ENCODE measurements around the gene MYRF. TPM values are rescaled to one million over a fixed set of nuclear protein-coding genes. Genes with fewer than 3 reads are reported as not detected.

MYRF gene
- total RNA-seq, 1 experiment from 2014 or later, result 5.1 TPM

DNA sequence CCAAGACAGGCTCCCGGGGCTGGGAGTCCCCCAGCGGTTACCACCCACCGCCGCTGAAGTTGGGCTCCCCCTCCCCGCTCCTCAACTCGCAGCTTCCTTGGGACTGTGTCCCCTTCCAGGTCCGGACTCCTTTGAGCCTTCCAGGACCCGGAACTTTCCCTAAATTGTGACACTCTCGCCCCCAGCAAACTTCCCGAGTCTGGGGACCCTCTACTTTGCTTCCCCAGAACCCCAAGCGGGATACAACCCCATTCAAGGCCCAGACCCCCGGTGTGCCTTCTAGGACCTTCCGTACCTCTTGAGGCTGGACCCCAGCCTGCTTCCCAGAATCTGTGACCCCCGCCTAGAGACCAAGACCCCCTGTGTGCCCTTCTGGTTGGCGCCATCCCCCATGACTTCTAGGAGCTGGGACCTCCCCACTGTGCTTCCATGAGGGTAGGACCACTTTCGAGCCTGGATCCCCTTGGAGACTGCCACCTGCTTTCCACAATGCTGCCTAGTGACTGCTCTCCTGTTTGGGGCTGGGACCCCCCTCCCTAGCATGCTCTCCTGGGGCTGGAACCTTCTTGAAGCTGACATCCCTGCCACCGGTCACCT is 587 bp downstream of the MYRF start:
- Histone ChIP-seq H3K36me3 (ENCODE audit: low read depth, low read length) (no peaks in the 10 kb centered on the region), H3K9me2 (replicated peaks; ENCODE audit: low read length) (no peaks in the 10 kb centered on the region), H3F3A (ENCODE audit: low read length, unreplicated experiment) (no peaks in the 10 kb centered on the region), H3K4me2 (ENCODE audit: low read length) (peak overlapping the region; percentile 81), H3K9me3 (ENCODE audit: low read length) (no peaks in the 10 kb centered on the region), H3K27me3 (ENCODE audit: low read length) (no peaks in the 10 kb centered on the region), H2AFZ (ENCODE audit: low read length) (peak overlapping the region; percentile 86), H4K20me1 (ENCODE audit: low read length) (no peaks in the 10 kb centered on the region), H3K4me3 (ENCODE audit: low read length) (peak overlapping the region; percentile 61), H3K9ac (ENCODE audit: low read length) (0 out of 2 replicates have a peak overlapping the region, but pooled peaks have one; percentile 5), H3K4me1 (ENCODE audit: insufficient read depth, low read length) (peaks cover 20% of the 10 kb centered on the region), H3K27ac (ENCODE audit: low read length) (no peak overlapping the region), H3K79me2 (ENCODE audit: low read length) (no peaks in the 10 kb centered on the region)
- no TSS peak for BruUV-seq (replicated peaks)
- intact Hi-C loops (cut with micrococcal nuclease), result loop anchor here (1.0 kb wide), 1 partner anchor 23 kb away; no protein-coding TSS in a partner anchor
- DNase-seq (no peak), ATAC-seq (no peak)
- ChIA-PET CTCF (no interaction called here), POLR2A (ENCODE audit: unreplicated experiment) (no interaction called here)
- TF ChIP-seq EZH2phosphoT487 (IDR thresholded peaks at IDR 0.05; ENCODE audit: borderline replicate concordance, low read length), result no peak
- TF ChIP-seq, protein P1, sequence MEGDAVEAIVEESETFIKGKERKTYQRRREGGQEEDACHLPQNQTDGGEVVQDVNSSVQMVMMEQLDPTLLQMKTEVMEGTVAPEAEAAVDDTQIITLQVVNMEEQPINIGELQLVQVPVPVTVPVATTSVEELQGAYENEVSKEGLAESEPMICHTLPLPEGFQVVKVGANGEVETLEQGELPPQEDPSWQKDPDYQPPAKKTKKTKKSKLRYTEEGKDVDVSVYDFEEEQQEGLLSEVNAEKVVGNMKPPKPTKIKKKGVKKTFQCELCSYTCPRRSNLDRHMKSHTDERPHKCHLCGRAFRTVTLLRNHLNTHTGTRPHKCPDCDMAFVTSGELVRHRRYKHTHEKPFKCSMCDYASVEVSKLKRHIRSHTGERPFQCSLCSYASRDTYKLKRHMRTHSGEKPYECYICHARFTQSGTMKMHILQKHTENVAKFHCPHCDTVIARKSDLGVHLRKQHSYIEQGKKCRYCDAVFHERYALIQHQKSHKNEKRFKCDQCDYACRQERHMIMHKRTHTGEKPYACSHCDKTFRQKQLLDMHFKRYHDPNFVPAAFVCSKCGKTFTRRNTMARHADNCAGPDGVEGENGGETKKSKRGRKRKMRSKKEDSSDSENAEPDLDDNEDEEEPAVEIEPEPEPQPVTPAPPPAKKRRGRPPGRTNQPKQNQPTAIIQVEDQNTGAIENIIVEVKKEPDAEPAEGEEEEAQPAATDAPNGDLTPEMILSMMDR (conservative IDR thresholded peaks at IDR 0.05; ENCODE audit: low read depth, low read length), result no peak
- TF ChIP-seq EZH2 (IDR thresholded peaks at IDR 0.05; ENCODE audit: low read length, unreplicated experiment), result no peak

- Histone ChIP-seq H3K4me3 (ENCODE audit: low read length) (no peak overlapping the region), H3K9me2 (replicated peaks; ENCODE audit: low read length) (no peaks in the 10 kb centered on the region), H3K9me3 (ENCODE audit: low read length) (no peaks in the 10 kb centered on the region), H3F3A (ENCODE audit: low read length, unreplicated experiment) (no peaks in the 10 kb centered on the region), H4K20me1 (ENCODE audit: low read length) (no peaks in the 10 kb centered on the region), H3K36me3 (ENCODE audit: low read depth, low read length) (no peaks in the 10 kb centered on the region), H3K4me1 (ENCODE audit: insufficient read depth, low read length) (peaks cover 20% of the 10 kb centered on the region), H3K27me3 (ENCODE audit: low read length) (no peaks in the 10 kb centered on the region), H2AFZ (ENCODE audit: low read length) (no peak overlapping the region), H3K27ac (ENCODE audit: low read length) (no peak overlapping the region), H3K4me2 (ENCODE audit: low read length) (no peak overlapping the region), H3K79me2 (ENCODE audit: low read length) (no peaks in the 10 kb centered on the region), H3K9ac (ENCODE audit: low read length) (no peak overlapping the region)
- TF ChIP-seq, protein P1 (conservative IDR thresholded peaks at IDR 0.05; ENCODE audit: low read depth, low read length), result no peak
- POLR2A ChIA-PET (ENCODE audit: unreplicated experiment), result no interaction called here
- intact Hi-C loops (cut with micrococcal nuclease), result no loop called here
- no peak for ATAC-seq
- CTCF ChIA-PET, result no interaction called here
- no TSS peak for BruUV-seq (replicated peaks)
- DNase-seq, result no peak
Observed at GRCh38 chr11:61753672-61754071, 1.2 kb downstream of the MYRF start.

- Histone ChIP-seq H3K79me2 (ENCODE audit: low read length) (no peaks in the 10 kb centered on the region), H3K27me3 (ENCODE audit: low read length) (no peaks in the 10 kb centered on the region), H3K9me2 (replicated peaks; ENCODE audit: low read length) (no peaks in the 10 kb centered on the region), H3K4me2 (ENCODE audit: low read length) (no peak overlapping the region), H3F3A (ENCODE audit: low read length, unreplicated experiment) (no peaks in the 10 kb centered on the region), H3K9me3 (ENCODE audit: low read length) (no peaks in the 10 kb centered on the region), H3K4me3 (ENCODE audit: low read length) (no peak overlapping the region), H3K36me3 (ENCODE audit: low read depth, low read length) (no peaks in the 10 kb centered on the region), H3K4me1 (ENCODE audit: insufficient read depth, low read length) (peaks cover 20% of the 10 kb centered on the region), H4K20me1 (ENCODE audit: low read length) (no peaks in the 10 kb centered on the region), H3K27ac (ENCODE audit: low read length) (no peak overlapping the region), H2AFZ (ENCODE audit: low read length) (no peak overlapping the region), H3K9ac (ENCODE audit: low read length) (no peak overlapping the region)
- BruUV-seq (replicated peaks), result no TSS peak
- POLR2A ChIA-PET (ENCODE audit: unreplicated experiment), result no interaction called here
- intact Hi-C loops (cut with micrococcal nuclease), result no loop called here
- TF ChIP-seq, protein P1 (conservative IDR thresholded peaks at IDR 0.05; ENCODE audit: low read depth, low read length), result no peak
- no peak for TF ChIP-seq EZH2phosphoT487 (IDR thresholded peaks at IDR 0.05; ENCODE audit: borderline replicate concordance, low read length)
- TF ChIP-seq EZH2 (IDR thresholded peaks at IDR 0.05; ENCODE audit: low read length, unreplicated experiment), result no peak
- CTCF ChIA-PET, result no interaction called here
- ATAC-seq, result no peak
- DNase-seq, result no peak
Observed at GRCh38 chr11:61754534-61755482, 2.4 kb downstream of the MYRF start.

Measured in PC-3 (cell line).